PFSK-1 (cell line): ENCODE measurements around the gene ERC1.

Experiments
- FOXP2 ChIP-seq: optimal IDR thresholded peaks from 2 replicates; pipeline ENCODE3; 2011; ENCODE audit warnings: borderline replicate concordance, control low read depth, inconsistent platforms; ENCODE audit not compliant: insufficient read depth; ENCODE audit errors: extremely low read length, extremely low read depth
- POLR2AphosphoS5 ChIP-seq: IDR thresholded peaks from 2 replicates; pipeline ENCODE4 v1.6.1; 2012; ENCODE audit warnings: low read depth, mild to moderate bottlenecking, control low read depth, low read length, moderate library complexity
- SIN3A ChIP-seq: IDR thresholded peaks from 2 replicates; pipeline ENCODE4 v1.6.1; 2012; ENCODE audit warnings: mild to moderate bottlenecking, low read length, moderate library complexity, borderline replicate concordance; ENCODE audit not compliant: insufficient read depth
- TAF1 ChIP-seq: IDR thresholded peaks from 2 replicates; pipeline ENCODE4 v1.6.1; 2012; ENCODE audit warnings: low read length, control low read depth, borderline replicate concordance; ENCODE audit not compliant: insufficient read depth
- TF ChIP-seq, protein P1 (sequence below), 2 experiments: IDR thresholded peaks; 2 replicates each; pipeline versions ENCODE4 v1.6.1 to v1.8.0; 2011 to 2012; ENCODE audit warnings: low read depth in 2 of 2, low read length in 2 of 2, control low read depth in 1 of 2, inconsistent platforms in 1 of 2, mild to moderate bottlenecking in 1 of 2, moderate library complexity in 1 of 2; ENCODE audit not compliant: insufficient read depth in 1 of 2

Gene ERC1

DNA sequence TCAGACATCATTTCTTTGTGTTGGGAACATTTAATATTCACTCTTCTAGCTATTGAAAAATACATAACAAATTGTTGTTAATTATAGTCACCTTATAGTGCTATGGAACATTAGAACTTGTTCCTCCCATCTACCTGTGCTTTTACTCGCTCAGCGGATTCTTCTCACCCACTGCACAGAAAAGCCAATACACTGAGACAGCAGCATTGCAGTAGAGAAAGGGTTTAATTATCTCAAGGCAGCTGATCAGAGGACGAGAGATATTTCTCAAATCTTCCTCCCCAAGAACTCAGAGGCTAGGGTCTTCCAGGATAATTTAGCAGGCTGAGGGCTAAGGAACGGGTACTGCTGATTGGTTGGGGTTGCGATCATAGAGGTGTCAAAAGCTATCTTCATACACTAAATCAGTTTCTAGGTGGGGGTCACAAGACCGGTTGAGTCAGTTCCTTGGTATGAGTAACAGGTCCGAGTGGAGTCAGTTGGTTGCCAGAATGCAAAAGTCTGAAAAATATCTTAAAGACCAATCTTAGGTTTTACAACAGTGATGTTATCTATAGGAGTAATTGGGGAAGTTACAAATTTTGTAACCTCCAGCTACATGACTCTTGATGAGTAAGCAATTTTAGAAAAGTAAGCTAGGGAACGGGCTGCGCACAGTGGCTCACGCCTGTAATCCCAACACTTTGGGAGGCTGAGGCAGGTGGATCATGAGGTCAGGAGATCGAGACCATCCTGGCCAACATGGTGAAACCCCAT is 430.2 kb downstream of the ERC1 start:
- TF ChIP-seq POLR2AphosphoS5: no peak
- TF ChIP-seq, protein P1, sequence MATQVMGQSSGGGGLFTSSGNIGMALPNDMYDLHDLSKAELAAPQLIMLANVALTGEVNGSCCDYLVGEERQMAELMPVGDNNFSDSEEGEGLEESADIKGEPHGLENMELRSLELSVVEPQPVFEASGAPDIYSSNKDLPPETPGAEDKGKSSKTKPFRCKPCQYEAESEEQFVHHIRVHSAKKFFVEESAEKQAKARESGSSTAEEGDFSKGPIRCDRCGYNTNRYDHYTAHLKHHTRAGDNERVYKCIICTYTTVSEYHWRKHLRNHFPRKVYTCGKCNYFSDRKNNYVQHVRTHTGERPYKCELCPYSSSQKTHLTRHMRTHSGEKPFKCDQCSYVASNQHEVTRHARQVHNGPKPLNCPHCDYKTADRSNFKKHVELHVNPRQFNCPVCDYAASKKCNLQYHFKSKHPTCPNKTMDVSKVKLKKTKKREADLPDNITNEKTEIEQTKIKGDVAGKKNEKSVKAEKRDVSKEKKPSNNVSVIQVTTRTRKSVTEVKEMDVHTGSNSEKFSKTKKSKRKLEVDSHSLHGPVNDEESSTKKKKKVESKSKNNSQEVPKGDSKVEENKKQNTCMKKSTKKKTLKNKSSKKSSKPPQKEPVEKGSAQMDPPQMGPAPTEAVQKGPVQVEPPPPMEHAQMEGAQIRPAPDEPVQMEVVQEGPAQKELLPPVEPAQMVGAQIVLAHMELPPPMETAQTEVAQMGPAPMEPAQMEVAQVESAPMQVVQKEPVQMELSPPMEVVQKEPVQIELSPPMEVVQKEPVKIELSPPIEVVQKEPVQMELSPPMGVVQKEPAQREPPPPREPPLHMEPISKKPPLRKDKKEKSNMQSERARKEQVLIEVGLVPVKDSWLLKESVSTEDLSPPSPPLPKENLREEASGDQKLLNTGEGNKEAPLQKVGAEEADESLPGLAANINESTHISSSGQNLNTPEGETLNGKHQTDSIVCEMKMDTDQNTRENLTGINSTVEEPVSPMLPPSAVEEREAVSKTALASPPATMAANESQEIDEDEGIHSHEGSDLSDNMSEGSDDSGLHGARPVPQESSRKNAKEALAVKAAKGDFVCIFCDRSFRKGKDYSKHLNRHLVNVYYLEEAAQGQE (IDR thresholded peaks at IDR 0.05; ENCODE audit: insufficient read depth in 1 of 2, low read depth in 2 of 2, low read length in 2 of 2): no peak

DNA sequence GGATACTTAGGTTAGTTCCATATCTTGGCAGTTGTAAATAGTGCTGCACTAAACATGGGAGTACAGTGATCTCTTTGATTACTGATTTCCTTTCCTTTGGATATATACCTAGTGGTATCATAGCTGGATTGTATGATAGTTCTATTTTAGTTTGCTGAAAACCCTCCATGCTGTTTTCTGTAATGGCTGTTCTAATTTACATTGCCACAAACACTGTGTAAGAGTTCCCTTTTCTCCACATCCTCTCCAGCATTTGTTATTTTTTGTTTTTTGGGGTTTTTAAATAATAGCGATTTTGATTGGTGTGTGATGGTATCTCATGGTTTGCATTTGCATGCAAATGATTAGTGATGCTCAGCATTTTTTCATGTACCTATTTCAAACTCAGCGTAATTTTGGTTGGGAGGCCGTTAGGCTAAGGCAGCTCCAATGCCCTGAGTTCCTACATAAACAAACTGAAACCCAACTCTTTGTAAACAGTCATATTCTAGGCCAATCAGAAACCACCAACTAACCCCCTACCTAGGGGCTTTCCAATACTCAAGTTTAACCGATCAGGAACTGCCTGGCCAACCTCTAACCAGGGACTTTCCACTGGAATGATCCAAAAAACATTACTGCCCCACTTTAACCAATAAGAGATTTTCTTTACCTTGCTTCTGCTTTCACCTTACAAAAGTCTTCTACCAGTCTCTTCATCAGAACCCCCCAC is 431.7 kb downstream of the ERC1 start:
- TF ChIP-seq TAF1: no peak
- TF ChIP-seq POLR2AphosphoS5: no peak
- TF ChIP-seq, protein P1 (IDR thresholded peaks at IDR 0.05; ENCODE audit: insufficient read depth in 1 of 2, low read depth in 2 of 2, low read length in 2 of 2): no peak
- no peak for TF ChIP-seq SIN3A
- TF ChIP-seq FOXP2: no peak

DNA sequence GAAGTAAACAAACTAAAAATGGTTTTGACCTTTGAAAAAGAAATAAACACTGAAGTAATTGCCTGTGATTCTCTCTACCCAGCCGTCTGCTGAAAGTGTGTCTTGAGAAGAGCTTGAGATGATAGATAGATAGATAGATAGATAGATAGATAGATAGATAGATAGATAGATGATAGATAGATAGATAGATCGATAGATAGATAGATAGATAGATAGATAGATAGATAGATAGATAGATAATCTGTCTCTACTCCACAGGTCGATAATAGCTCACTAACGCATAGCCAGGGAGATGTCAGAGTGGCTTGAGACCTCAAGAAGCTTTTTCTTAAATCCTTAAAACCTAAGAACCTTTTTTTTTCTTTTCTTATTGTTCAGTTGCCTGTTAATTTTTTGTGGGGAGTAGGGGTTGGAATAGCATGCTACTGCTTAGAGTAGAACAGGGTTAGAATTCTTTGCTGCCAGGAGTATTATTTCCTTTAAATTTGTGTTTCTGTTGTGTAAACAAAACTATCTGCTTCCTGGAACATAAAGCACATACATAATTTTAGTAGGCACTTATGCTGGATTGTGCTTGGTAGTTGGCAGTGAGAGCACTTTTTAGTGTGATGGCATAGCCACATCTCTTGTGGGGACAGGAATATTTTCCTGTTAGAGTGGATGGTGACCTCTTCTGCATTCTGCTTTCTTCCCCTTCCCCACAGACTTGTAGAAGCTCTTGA is 433.8 kb downstream of the ERC1 start:
- no peak for TF ChIP-seq POLR2AphosphoS5

DNA sequence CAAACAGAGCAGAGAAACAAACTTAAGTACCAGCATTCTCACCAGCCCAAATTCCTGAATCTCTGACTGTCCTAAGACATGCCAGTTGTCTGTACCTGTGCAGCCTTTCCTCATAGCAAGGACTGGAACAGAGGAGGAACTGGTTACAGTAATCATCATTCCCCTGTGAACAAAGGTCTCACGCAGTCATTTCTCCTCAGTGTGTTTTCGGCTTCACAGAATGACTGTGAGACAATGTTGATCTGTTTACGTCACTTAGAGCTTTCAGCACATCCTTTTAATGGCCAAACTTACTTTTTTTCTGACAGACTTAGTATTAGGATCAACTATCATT is 434.3 kb downstream of the ERC1 start:
- TF ChIP-seq, protein P1 (IDR thresholded peaks at IDR 0.05; ENCODE audit: insufficient read depth in 1 of 2, low read depth in 2 of 2, low read length in 2 of 2): no peak
- TF ChIP-seq TAF1 (no peak), POLR2AphosphoS5 (no peak), FOXP2 (no peak)

DNA sequence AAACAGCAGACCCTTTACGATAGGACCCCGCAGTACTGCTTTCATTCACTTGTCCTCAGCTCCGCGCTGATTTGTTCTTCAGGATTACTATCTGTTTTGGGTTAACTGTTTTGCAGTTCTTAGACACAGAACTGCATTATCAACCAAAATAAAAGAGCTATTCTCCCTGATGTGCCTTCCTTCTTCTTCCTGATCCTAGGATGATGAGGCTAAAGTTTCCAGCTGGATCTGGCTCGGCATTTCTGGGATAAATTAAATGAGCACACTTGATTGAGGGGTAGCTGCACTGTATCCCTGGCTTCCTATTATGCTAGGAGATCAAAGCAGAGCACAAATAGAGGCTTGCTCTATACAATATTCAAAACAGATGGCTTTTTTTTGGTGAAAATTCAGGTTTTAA is 437.6 kb downstream of the ERC1 start:
- TF ChIP-seq TAF1 (no peak), FOXP2 (no peak), POLR2AphosphoS5 (no peak), SIN3A (no peak)
- TF ChIP-seq, protein P1 (IDR thresholded peaks at IDR 0.05; ENCODE audit: insufficient read depth in 1 of 2, low read depth in 2 of 2, low read length in 2 of 2): no peak
